GM06990 (cell line): ENCODE data around the gene NR3C1.

Experiments
- DNase-seq: peaks from one replicate; pipeline ENCODE4 v3.0.0-alpha.2; 2011; ENCODE audit not compliant: insufficient read length; ENCODE audit errors: extremely low read depth
- H3K27me3 ChIP-seq: replicated peaks from 2 replicates; pipeline ENCODE4 v1.6.0; 2011; ENCODE audit warnings: low read length; ENCODE audit not compliant: control insufficient read depth, insufficient read depth
- H3K36me3 ChIP-seq: 2 replicates; pipeline ENCODE4 v1.5.1; 2011; ENCODE audit warnings: low read length; ENCODE audit not compliant: control insufficient read depth, insufficient read depth
- H3K4me3 ChIP-seq: replicated peaks from 2 replicates; pipeline ENCODE4 v1.5.1; 2011; ENCODE audit warnings: low read depth, mild to moderate bottlenecking, control low read depth, low read length
- CTCF ChIP-seq: IDR thresholded peaks from 2 replicates; pipeline ENCODE4 v1.5.1; 2011; ENCODE audit warnings: low read length, control low read depth, mild to moderate bottlenecking, inconsistent platforms; ENCODE audit not compliant: insufficient read depth, poor library complexity, severe bottlenecking

NR3C1 gene

DNA sequence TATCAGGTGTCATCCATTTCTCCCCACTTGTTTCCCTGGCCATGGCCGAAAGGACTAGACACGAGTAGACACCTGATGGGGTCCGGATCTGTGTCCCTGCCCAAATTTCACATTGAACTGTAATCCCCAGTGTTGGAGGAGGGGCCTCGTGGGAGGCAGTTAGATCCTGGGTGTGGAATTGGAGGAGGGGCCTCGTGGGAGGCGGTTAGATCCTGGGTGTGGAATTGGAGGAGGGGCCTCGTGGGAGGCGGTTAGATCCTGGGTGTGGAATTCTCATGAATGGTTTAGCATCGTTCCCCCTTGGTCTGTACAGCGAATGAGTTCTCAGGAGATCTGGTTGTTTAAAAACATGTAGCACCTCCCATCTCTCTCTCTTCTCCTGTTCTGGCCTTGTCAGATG is 165.8 kb downstream of the NR3C1 start:
- DNase-seq = no peak
- H3K27me3 ChIP-seq = no peaks in the 10 kb centered on the region
- TF ChIP-seq CTCF = no peak
- no peak overlapping the region for H3K4me3 ChIP-seq
- H3K36me3 ChIP-seq = no peaks in the 10 kb centered on the region

- H3K27me3 ChIP-seq = no peaks in the 10 kb centered on the region
- H3K36me3 ChIP-seq = no peaks in the 10 kb centered on the region
- TF ChIP-seq CTCF = no peak
- H3K4me3 ChIP-seq = no peak overlapping the region
- no peak for DNase-seq
Observed at GRCh38 chr5:143236682-143237081, 166.8 kb downstream of the NR3C1 start.

GRCh38 chr5:143235423-143235822 is 168.1 kb downstream of the NR3C1 start:
- no peaks in the 10 kb centered on the region for H3K27me3 ChIP-seq
- DNase-seq = no peak
- H3K4me3 ChIP-seq = no peak overlapping the region
- H3K36me3 ChIP-seq = no peaks in the 10 kb centered on the region
- TF ChIP-seq CTCF = no peak

DNA sequence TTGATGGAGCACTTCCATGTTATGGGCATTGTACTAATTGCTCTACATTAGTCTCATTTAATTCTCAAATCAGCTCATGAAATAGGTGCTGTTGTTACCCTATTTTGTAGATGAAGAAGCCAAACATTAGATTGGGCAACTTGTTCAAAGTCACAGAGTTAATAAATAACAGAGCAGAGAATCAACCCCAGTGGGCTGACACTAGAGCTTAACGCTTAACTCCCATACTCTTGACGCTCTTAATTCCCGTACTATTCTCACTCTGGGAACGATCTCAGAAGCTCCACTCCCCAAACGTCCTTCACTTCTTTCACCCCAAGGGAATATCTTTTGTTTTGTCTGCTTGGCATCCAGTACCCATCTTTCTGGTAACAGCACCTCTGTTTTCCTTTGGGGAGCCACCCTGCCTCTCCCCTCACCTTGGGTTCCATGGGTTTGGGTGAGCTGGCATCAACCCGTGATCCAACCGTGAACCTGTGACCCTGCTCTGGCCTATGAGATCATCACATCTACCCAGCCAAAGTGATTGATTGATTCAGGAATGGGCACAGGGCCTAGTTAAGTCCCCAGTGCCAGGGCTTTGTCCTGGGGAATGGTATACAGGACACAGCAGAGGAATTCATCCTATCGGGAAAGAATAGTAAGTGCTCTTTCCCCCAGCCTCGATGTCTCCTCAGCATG is 169.2 kb downstream of the NR3C1 start:
- TF ChIP-seq CTCF = no peak
- H3K4me3 ChIP-seq = no peak overlapping the region
- no peaks in the 10 kb centered on the region for H3K36me3 ChIP-seq
- no peaks in the 10 kb centered on the region for H3K27me3 ChIP-seq
- DNase-seq = no peak

DNA sequence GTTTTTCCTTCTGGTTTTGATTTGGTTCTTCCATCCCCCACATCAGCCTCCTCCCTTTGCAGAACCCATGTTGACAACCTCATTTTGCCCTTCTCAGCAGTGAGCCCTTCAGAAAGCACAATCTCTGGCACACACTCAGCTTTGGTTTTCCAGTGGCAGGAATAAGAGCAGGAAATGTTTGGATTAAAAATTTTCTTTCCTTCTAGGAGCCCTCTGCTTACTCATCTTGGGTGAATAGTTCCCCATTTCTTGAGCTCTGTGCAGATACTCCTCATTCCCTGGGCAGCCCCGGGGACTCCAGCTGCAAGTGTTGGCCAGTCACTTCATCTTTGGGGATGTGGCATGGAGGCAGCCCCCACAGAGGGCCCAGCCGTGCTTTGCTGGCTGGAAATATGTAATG is 170.5 kb downstream of the NR3C1 start:
- no peaks in the 10 kb centered on the region for H3K27me3 ChIP-seq
- H3K4me3 ChIP-seq = no peak overlapping the region
- DNase-seq = no peak
- no peak for TF ChIP-seq CTCF
- H3K36me3 ChIP-seq = no peaks in the 10 kb centered on the region
